Endothelial cell of umbilical vein (primary cell): ENCODE results near the gene RIT2. TPM values are rescaled to one million over a fixed set of nuclear protein-coding genes. Genes with fewer than 3 reads are reported as not detected.

Experiments
- BruUV-seq: library from RNA; stranded (reverse); fragments of 400-500 nt; replicated peaks from 2 replicates; lab custom pipeline; 2021; lab: Mats Ljungman, UMichigan
- CTCF ChIA-PET: fragments of 300-600, 350-600 bp; sonication (Branson Sonifier 250); formaldehyde crosslinking; loops from one replicate; lab custom pipeline; 2021; ENCODE audit warnings: antibody characterized with exemption, inconsistent platforms; lab: Charles Lee
- POLR2A ChIA-PET: fragments of 300-600, 350-600 bp; sonication (Branson Sonifier 250); formaldehyde crosslinking; loops from one replicate; lab custom pipeline; 2021; ENCODE audit warnings: antibody characterized with exemption, inconsistent platforms; lab: Charles Lee
- DNase-seq: peaks from one replicate; pipeline ENCODE4 v3.0.0-alpha.2; 2011; ENCODE audit warnings: low read depth, low spot score
- FAIRE-seq: peaks from 2 replicates; lab custom pipeline; 2011; peaks lifted over from hg19 to GRCh38; lab: Jason Lieb, UNC
- H2AFZ ChIP-seq: 2 replicates; pipeline ENCODE4 v1.6.0; 2012; ENCODE audit warnings: low read depth, low read length, control low read depth, inconsistent platforms
- H3K27ac ChIP-seq: 2 replicates; pipeline ENCODE4 v1.5.1; 2011; ENCODE audit warnings: low read depth, mild to moderate bottlenecking, control low read depth, low read length, moderate library complexity; ENCODE audit not compliant: insufficient read depth
- H3K27me3 ChIP-seq, 2 experiments: 2 replicates each; pipeline versions ENCODE4 v1.6.0 to v1.6.1; 2011; ENCODE audit warnings: low read length in 2 of 2, mixed read lengths in 1 of 2; ENCODE audit not compliant: control insufficient read depth in 2 of 2, insufficient read depth in 2 of 2
- H3K36me3 ChIP-seq, 2 experiments: 2 replicates in 1 of 2; 3 replicates in 1 of 2; pipeline ENCODE4 v1.5.1; 2011; ENCODE audit warnings: low read length in 2 of 2, mild to moderate bottlenecking in 1 of 2, moderate library complexity in 1 of 2; ENCODE audit not compliant: control insufficient read depth in 2 of 2, insufficient read depth in 2 of 2; ENCODE audit errors: extremely low read depth in 1 of 2
- H3K4me1 ChIP-seq: 3 replicates; pipeline ENCODE4 v1.5.1; 2011; ENCODE audit warnings: mild to moderate bottlenecking, low read length; ENCODE audit not compliant: control insufficient read depth, insufficient read depth; ENCODE audit errors: extremely low read depth
- H3K4me2 ChIP-seq: 2 replicates; pipeline ENCODE4 v1.6.1; 2011; ENCODE audit warnings: low read length, control low read depth, mixed read lengths; ENCODE audit not compliant: insufficient read depth
- H3K4me3 ChIP-seq, 3 experiments: fragments of 200-600 bp in 1 of 3; sonication (generic), shearing (Covaris generic) in 1 of 3; replicated peaks in 1 of 3; 2 replicates each; pipeline ENCODE4 v1.5.1; 2011 to 2016; ENCODE audit warnings: control low read depth in 3 of 3, low read length in 3 of 3, mild to moderate bottlenecking in 2 of 3, inconsistent platforms in 1 of 3, low read depth in 1 of 3, moderate library complexity in 1 of 3; ENCODE audit not compliant: insufficient read depth in 1 of 3
- H3K79me2 ChIP-seq: 2 replicates; pipeline ENCODE4 v1.6.0; 2012; ENCODE audit warnings: low read length, inconsistent platforms; ENCODE audit not compliant: control insufficient read depth, insufficient read depth
- H3K9ac ChIP-seq: replicated peaks from 2 replicates; pipeline ENCODE3; 2011; ENCODE audit warnings: low read length, control low read depth; ENCODE audit not compliant: insufficient read depth; ENCODE audit errors: extremely low read depth
- H3K9me1 ChIP-seq: replicated peaks from 3 replicates; pipeline ENCODE4 v1.6.0; 2011; ENCODE audit warnings: mild to moderate bottlenecking, low read length; ENCODE audit not compliant: control insufficient read depth, insufficient read depth; ENCODE audit errors: extremely low read depth
- H3K9me3 ChIP-seq: replicated peaks from 2 replicates; pipeline ENCODE4 v1.5.1; 2012; ENCODE audit warnings: low read length, inconsistent platforms; ENCODE audit not compliant: control insufficient read depth, insufficient read depth
- H4K20me1 ChIP-seq: replicated peaks from 2 replicates; pipeline ENCODE3; 2011; ENCODE audit warnings: mild to moderate bottlenecking, low read length; ENCODE audit not compliant: control insufficient read depth, insufficient read depth; ENCODE audit errors: extremely low read depth
- CTCF ChIP-seq, 2 donors: IDR thresholded peaks; 1 replicate in 1 of 2; 2 replicates in 1 of 2; pipeline ENCODE4 v1.5.1; 2011; ENCODE audit warnings: low read length in 2 of 2, mild to moderate bottlenecking in 2 of 2, moderate library complexity in 2 of 2, control low read depth in 1 of 2, inconsistent platforms in 1 of 2, low read depth in 1 of 2; ENCODE audit not compliant: insufficient read depth in 1 of 2; ENCODE audit errors: extremely low read depth in 1 of 2
- EZH2 ChIP-seq: IDR thresholded peaks from 2 replicates; pipeline ENCODE4 v1.6.1; 2012; ENCODE audit warnings: borderline replicate concordance, low read depth, mild to moderate bottlenecking, moderate library complexity, low read length, inconsistent platforms; ENCODE audit not compliant: severe bottlenecking
- GATA2 ChIP-seq: IDR thresholded peaks from 2 replicates; pipeline ENCODE4 v1.7.0; 2011; ENCODE audit warnings: low read depth, mild to moderate bottlenecking, moderate library complexity, mixed read lengths, low read length; ENCODE audit not compliant: insufficient read length, insufficient read depth
- JUN ChIP-seq: IDR thresholded peaks from 2 replicates; pipeline ENCODE4 v1.6.1; 2011; ENCODE audit warnings: borderline replicate concordance, low read depth; ENCODE audit not compliant: insufficient read length, insufficient read depth
- MAX ChIP-seq: IDR thresholded peaks from 2 replicates; pipeline ENCODE4 v1.6.1; 2011; ENCODE audit not compliant: insufficient read depth, insufficient read length
- MYC ChIP-seq: IDR thresholded peaks from one replicate; pipeline ENCODE4 v1.6.1; 2011; ENCODE audit warnings: mild to moderate bottlenecking, low read depth, low read length
- POLR2A ChIP-seq: IDR thresholded peaks from 2 replicates; pipeline ENCODE4 v1.6.1; 2012; ENCODE audit warnings: low read depth, mild to moderate bottlenecking, control low read depth, low read length
- POLR2AphosphoS5 ChIP-seq: IDR thresholded peaks from 2 replicates; pipeline ENCODE4 v1.6.1; 2012; ENCODE audit warnings: low read depth, mild to moderate bottlenecking, control low read depth, low read length, moderate library complexity; ENCODE audit not compliant: insufficient read depth
- dilution Hi-C: fragments of 300-500 bp; cut with MboI; formaldehyde crosslinking; loops from one replicate; pipeline ENCODE4 v1.15.0; 2019; ENCODE audit warnings: low sequenced_read_pairs; ENCODE audit not compliant: extremely low pct_ligation_motif_present
- intact Hi-C: fragments of 100-400 bp; cut with micrococcal nuclease; formaldehyde crosslinking; loops from one replicate; pipeline ENCODE4 v1.10.0; 2022
- polyA plus RNA-seq, 4 experiments: library from polyadenylated mRNA; depleted of rRNA in 3 of 4; stranded (reverse) in 3 of 4; unstranded in 1 of 4; fragments of >200 nt; gene quantifications; 2 replicates each; pipeline versions ENCODE4 v1.2.1 to v1.2.3, GENCODE V29; 2011 to 2012; ENCODE audit warnings: missing spikeins in 1 of 4
- total RNA-seq: library from RNA; stranded (reverse); gene quantifications from 2 replicates; pipeline ENCODE4 v1.2.3, GENCODE V29; 2021

The RIT2 gene
- total and polyA plus RNA-seq, 2 donors (not counting 3 experiments of a cell fraction or from before 2014, with no cell fraction given) = not detected

- no peak overlapping the region for H3K9ac ChIP-seq
- H3K9me3 ChIP-seq = no peaks in the 10 kb centered on the region
- no peaks in the 10 kb centered on the region for H3K36me3 ChIP-seq
- intact Hi-C loops = no loop called here
- H3K4me1 ChIP-seq = no peaks in the 10 kb centered on the region
- no peaks in the 10 kb centered on the region for H3K27me3 ChIP-seq
- no TSS peak for BruUV-seq
- ChIA-PET POLR2A (no interaction called here), CTCF (no interaction called here)
- no peak overlapping the region for H3K4me2 ChIP-seq
- no peak for TF ChIP-seq CTCF (IDR thresholded peaks at IDR 0.05; ENCODE audit: extremely low read depth in 1 of 2, insufficient read depth in 1 of 2, low read depth in 1 of 2, low read length in 2 of 2)
- no peak for TF ChIP-seq POLR2AphosphoS5
- no peak for TF ChIP-seq GATA2
- no peak for TF ChIP-seq MYC
- TF ChIP-seq POLR2A = no peak
- TF ChIP-seq JUN = no peak
- no peak for TF ChIP-seq EZH2
- TF ChIP-seq MAX = no peak
- H3K27ac ChIP-seq = no peak overlapping the region
- no peak overlapping the region for H3K4me3 ChIP-seq
- FAIRE-seq (no peak), DNase-seq (no peak)
- H4K20me1 ChIP-seq = no peaks in the 10 kb centered on the region
- H2AFZ ChIP-seq = no peak overlapping the region
- dilution Hi-C loops = no loop called here
- H3K9me1 ChIP-seq = no peaks in the 10 kb centered on the region
- H3K79me2 ChIP-seq = no peaks in the 10 kb centered on the region
Observed at GRCh38 chr18:43129946-43130524, 14.6 kb upstream of the RIT2 start.
